ENCODE measurements around the gene GIGYF2.

GIGYF2 gene

DNA sequence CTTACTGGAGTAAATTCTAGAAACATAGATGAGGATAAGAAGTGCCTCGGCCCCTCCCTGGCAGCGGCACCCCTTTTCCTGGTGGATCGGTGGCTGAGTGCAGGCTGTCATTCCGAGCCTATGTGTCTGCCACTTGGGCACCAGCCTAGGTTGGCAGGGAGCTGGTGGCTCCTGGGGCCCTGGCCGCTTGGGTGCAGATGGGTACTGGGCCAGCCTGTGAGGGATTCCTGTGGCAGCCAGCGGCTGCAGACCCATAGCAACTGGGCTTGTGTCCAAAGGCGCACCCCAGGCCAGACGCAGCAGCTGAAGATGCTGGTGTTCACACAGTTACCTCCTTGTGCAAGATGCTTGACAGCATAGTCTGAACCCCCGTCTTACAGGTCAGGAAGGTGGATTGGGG, 175.7 kb downstream of the GIGYF2 start:
- ATAC-seq, result no peak
- TF ChIP-seq ESRRG (CRISPR knock-in tag; IDR thresholded peaks at IDR 0.05) (no peak), RARB (CRISPR knock-in tag; IDR thresholded peaks at IDR 0.05) (no peak), GLIS3 (CRISPR knock-in tag; IDR thresholded peaks at IDR 0.05) (no peak), OSR1 (CRISPR knock-in tag; IDR thresholded peaks at IDR 0.05) (no peak), TOX (CRISPR knock-in tag; IDR thresholded peaks at IDR 0.05; ENCODE audit: borderline replicate concordance) (no peak), CREB5 (CRISPR knock-in tag; IDR thresholded peaks at IDR 0.05; ENCODE audit: low read depth) (no peak), ZFP3 (CRISPR knock-in tag; IDR thresholded peaks at IDR 0.05) (no peak), POU6F1 (CRISPR knock-in tag; IDR thresholded peaks at IDR 0.05; ENCODE audit: borderline replicate concordance, low read depth) (no peak), ZNF70 (CRISPR knock-in tag; IDR thresholded peaks at IDR 0.05) (no peak), ZFP30 (CRISPR knock-in tag; IDR thresholded peaks at IDR 0.05) (no peak)
- TF ChIP-seq, protein P1, sequence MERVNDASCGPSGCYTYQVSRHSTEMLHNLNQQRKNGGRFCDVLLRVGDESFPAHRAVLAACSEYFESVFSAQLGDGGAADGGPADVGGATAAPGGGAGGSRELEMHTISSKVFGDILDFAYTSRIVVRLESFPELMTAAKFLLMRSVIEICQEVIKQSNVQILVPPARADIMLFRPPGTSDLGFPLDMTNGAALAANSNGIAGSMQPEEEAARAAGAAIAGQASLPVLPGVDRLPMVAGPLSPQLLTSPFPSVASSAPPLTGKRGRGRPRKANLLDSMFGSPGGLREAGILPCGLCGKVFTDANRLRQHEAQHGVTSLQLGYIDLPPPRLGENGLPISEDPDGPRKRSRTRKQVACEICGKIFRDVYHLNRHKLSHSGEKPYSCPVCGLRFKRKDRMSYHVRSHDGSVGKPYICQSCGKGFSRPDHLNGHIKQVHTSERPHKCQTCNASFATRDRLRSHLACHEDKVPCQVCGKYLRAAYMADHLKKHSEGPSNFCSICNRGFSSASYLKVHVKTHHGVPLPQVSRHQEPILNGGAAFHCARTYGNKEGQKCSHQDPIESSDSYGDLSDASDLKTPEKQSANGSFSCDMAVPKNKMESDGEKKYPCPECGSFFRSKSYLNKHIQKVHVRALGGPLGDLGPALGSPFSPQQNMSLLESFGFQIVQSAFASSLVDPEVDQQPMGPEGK (CRISPR knock-in tag; IDR thresholded peaks at IDR 0.05; ENCODE audit: borderline replicate concordance), result no peak

GRCh38 chr2:232873292-232873908, 176.3 kb downstream of the GIGYF2 start:
- TF ChIP-seq TCF4 (CRISPR knock-in tag; IDR thresholded peaks at IDR 0.05; ENCODE audit: borderline replicate concordance) (no peak), ZNF70 (CRISPR knock-in tag; IDR thresholded peaks at IDR 0.05) (no peak), TOX (CRISPR knock-in tag; IDR thresholded peaks at IDR 0.05; ENCODE audit: borderline replicate concordance) (no peak), ARNTL (CRISPR knock-in tag; IDR thresholded peaks at IDR 0.05; ENCODE audit: borderline replicate concordance, low read depth) (no peak), PPARA (CRISPR knock-in tag; IDR thresholded peaks at IDR 0.05; ENCODE audit: borderline replicate concordance) (no peak), SNAI2 (CRISPR knock-in tag; IDR thresholded peaks at IDR 0.05) (no peak), ZNF565 (CRISPR knock-in tag; conservative IDR thresholded peaks at IDR 0.05; ENCODE audit: low read depth) (no peak), CSDC2 (CRISPR knock-in tag; IDR thresholded peaks at IDR 0.05) (no peak), ZC3H10 (CRISPR knock-in tag; IDR thresholded peaks at IDR 0.05) (no peak)
- TF ChIP-seq, protein P2, sequence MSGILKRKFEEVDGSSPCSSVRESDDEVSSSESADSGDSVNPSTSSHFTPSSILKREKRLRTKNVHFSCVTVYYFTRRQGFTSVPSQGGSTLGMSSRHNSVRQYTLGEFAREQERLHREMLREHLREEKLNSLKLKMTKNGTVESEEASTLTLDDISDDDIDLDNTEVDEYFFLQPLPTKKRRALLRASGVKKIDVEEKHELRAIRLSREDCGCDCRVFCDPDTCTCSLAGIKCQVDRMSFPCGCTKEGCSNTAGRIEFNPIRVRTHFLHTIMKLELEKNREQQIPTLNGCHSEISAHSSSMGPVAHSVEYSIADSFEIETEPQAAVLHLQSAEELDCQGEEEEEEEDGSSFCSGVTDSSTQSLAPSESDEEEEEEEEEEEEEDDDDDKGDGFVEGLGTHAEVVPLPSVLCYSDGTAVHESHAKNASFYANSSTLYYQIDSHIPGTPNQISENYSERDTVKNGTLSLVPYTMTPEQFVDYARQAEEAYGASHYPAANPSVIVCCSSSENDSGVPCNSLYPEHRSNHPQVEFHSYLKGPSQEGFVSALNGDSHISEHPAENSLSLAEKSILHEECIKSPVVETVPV (CRISPR knock-in tag; IDR thresholded peaks at IDR 0.05), result no peak
- ATAC-seq, result no peak

DNA sequence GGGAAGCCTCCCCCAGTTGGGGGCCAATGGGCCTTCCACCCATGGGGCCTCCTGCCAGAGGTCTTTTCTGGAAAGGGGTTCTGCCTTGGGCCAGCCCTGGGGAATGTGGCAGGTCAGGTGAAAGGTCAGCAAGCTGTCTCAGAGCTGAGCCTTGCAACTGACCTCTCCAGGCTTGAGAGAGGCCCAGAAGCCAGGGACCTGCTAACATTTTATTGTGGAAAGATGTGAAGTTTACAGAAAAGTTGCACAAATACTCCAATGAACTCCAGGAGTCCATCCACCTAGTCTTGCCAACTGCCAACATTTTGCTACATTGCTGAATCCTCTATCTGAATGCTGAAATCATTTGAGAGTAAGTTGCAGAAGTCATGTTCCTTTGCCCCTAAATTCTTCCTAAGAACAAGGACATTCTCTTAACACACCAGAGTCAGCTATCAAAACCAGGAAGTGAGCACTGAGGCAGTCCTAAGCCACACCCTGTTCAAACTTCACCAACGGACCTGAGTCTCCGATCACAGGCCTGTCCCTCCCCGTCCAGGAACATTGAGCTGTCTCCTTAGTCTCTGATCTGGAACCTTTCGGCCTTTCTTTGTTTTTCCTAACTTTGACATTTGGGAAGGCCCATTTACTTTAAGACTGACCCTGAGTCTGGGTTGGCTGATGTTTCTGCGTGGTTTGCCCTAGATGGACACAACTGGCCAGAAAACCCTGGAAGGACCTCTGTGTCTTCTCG, 176.9 kb downstream of the GIGYF2 start:
- TF ChIP-seq CSDC2 (CRISPR knock-in tag; IDR thresholded peaks at IDR 0.05) (no peak), OSR1 (CRISPR knock-in tag; IDR thresholded peaks at IDR 0.05) (no peak), ZNF8 (CRISPR knock-in tag; IDR thresholded peaks at IDR 0.05) (no peak), BACH2 (CRISPR knock-in tag; IDR thresholded peaks at IDR 0.05; ENCODE audit: borderline replicate concordance) (no peak), ESRRG (CRISPR knock-in tag; IDR thresholded peaks at IDR 0.05) (no peak)
- TF ChIP-seq, protein P2 (CRISPR knock-in tag; IDR thresholded peaks at IDR 0.05), result no peak

More for the DNA sequence above, 176.9 kb downstream of the GIGYF2 start:
- no peak for ATAC-seq

Data from SK-N-SH treated with all-trans-retinoic acid at 6 μM for 48 hours (cell line).